GM23248 (cell line): ENCODE data around the gene PHYH.

ENCODE experiments used
- EZH2 ChIP-seq: fragments of 200-600 bp; sonication (generic); IDR thresholded peaks from 2 replicates; pipeline ENCODE4 v1.6.1; 2018; ENCODE audit warnings: antibody characterized with exemption, mild to moderate bottlenecking; ENCODE audit not compliant: insufficient read depth, poor library complexity, severe bottlenecking
- EZH2phosphoT487 ChIP-seq: fragments of 200-600 bp; sonication (generic); IDR thresholded peaks from 2 replicates; pipeline ENCODE4 v1.6.1; 2018; ENCODE audit warnings: antibody characterized with exemption, moderate library complexity, mild to moderate bottlenecking, low read depth; ENCODE audit not compliant: insufficient read depth

DNA sequence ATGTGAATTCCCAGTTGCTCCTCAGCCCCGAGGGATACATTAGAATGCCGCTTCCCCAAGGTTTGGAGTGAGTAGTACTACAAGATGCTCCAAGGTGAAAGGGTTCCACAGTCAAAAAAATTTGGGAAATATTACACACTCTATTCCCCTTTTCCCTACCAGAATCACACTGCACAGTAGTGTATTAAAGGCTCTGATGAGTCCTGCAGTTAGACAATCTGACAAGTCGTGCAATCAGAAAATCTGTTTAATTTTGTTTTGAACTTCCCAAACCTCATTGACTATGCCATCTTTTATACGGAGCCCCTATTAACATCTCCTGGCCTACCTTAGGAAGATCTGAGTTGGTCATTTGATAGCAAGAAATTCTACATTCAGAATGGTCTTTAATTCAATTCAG lies 52.1 kb downstream of the PHYH start:
- no peak for TF ChIP-seq EZH2phosphoT487
- TF ChIP-seq EZH2, result no peak
